OCI-LY3 (cell line): ENCODE measurements around the gene DTX1.
"Not testable (repeated sequence)": the region's sequence is repeated elsewhere in the genome, so short reads cannot be mapped to it uniquely, and the experiment has no call there.

Experiments
- H2AFZ ChIP-seq: fragments of 200-600, 300-600 bp; shearing (Covaris generic); 2 replicates; pipeline ENCODE4 v1.6.0; 2014; ENCODE audit warnings: antibody characterized with exemption, low read depth, low read length
- H3K27ac ChIP-seq: fragments of 200-600, 300-600 bp; sonication (generic); 2 replicates; pipeline ENCODE4 v1.5.1; 2014; ENCODE audit warnings: mild to moderate bottlenecking, low read length, moderate library complexity, mixed read lengths
- H3K27me3 ChIP-seq: fragments of 200-600, 300-600 bp; sonication (generic); 2 replicates; pipeline ENCODE4 v1.6.1; 2014; ENCODE audit warnings: low read depth, low read length, mixed read lengths
- H3K36me3 ChIP-seq: fragments of 200-600, 300-600 bp; sonication (generic); replicated peaks from 2 replicates; pipeline ENCODE3; 2014; ENCODE audit warnings: low read depth, low read length, mixed read lengths
- H3K4me1 ChIP-seq: fragments of 300-600, 200-600 bp; sonication (generic); 2 replicates; pipeline ENCODE4 v1.6.1; 2014; ENCODE audit warnings: low read length, mixed read lengths
- H3K4me2 ChIP-seq: fragments of 200-600, 300-600 bp; sonication (generic); 2 replicates; pipeline ENCODE4 v1.6.1; 2014; ENCODE audit warnings: low read length, mixed read lengths
- H3K4me3 ChIP-seq: fragments of 300-600, 200-600 bp; sonication (generic); 2 replicates; pipeline ENCODE4 v1.5.1; 2014; ENCODE audit warnings: antibody characterized with exemption, mild to moderate bottlenecking, low read length, moderate library complexity
- H3K79me2 ChIP-seq: fragments of 300-600, 200-600 bp; shearing (Covaris generic); 2 replicates; pipeline ENCODE4 v1.6.1; 2014; ENCODE audit warnings: mild to moderate bottlenecking, low read length, mixed read lengths
- H3K9ac ChIP-seq: fragments of 300-600, 200-600 bp; shearing (Covaris generic); 2 replicates; pipeline ENCODE4 v1.6.0; 2014; ENCODE audit warnings: mild to moderate bottlenecking, low read length, moderate library complexity
- H3K9me3 ChIP-seq: fragments of 200-600, 300-600 bp; shearing (Covaris generic); 2 replicates; pipeline ENCODE4 v1.6.1; 2014; ENCODE audit warnings: low read length, mixed read lengths; ENCODE audit not compliant: insufficient read depth
- H4K20me1 ChIP-seq: fragments of 200-600, 300-600 bp; sonication (generic); 2 replicates; pipeline ENCODE4 v1.6.1; 2016; ENCODE audit warnings: low read length, mixed read lengths; ENCODE audit not compliant: insufficient read depth
- EZH2phosphoT487 ChIP-seq: fragments of 200-600 bp; shearing (Covaris generic); IDR thresholded peaks from 2 replicates; pipeline ENCODE4 v1.6.1; 2018; ENCODE audit warnings: antibody characterized with exemption, mixed run types, low read depth
- TF ChIP-seq, protein P1 (sequence below): fragments of 200-600, 300-600 bp; sonication (generic); IDR thresholded peaks from 2 replicates; pipeline ENCODE4 v1.5.1; 2014; ENCODE audit warnings: antibody characterized with exemption, low read length, low read depth

DTX1 gene

DNA sequence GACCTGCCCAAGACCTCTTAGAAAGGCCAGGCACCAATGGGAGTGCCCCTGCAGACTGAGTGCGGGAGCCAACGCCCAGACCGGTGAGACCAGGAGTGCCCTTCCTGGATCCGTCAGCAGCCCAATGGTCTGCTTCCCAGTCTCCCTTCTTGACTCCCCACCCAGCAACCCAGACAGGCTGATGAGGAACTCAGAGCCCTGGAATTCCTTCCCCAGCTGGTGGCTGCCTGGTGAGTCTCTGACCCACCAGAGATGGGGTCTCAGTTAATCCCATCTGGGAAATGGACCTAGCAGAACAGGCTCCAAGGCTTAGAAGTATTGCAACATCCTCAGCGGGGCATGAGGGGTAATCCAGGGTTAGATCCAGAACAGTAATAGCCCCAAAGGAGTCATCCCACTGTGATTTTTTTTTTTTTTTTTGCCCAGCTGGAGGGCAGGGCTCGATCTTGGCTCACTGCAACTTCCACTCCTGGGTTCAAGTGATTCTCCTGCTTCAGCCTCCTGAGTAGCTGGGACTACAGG, 80.5 kb downstream of the DTX1 start:
- Histone ChIP-seq H3K4me3 (no peak overlapping the region), H2AFZ (no peak overlapping the region), H3K9me3 (no peaks in the 10 kb centered on the region), H3K27me3 (0 out of 2 replicates have a peak, but pooled peaks cover 5% of the 10 kb centered on the region), H3K9ac (no peak overlapping the region), H4K20me1 (no peaks in the 10 kb centered on the region), H3K36me3 (no peaks in the 10 kb centered on the region), H3K27ac (no peak overlapping the region), H3K4me2 (no peak overlapping the region), H3K79me2 (no peaks in the 10 kb centered on the region), H3K4me1 (peaks cover 2% of the 10 kb centered on the region; the same call in 1 of the 2 replicates)
- TF ChIP-seq, protein P1, sequence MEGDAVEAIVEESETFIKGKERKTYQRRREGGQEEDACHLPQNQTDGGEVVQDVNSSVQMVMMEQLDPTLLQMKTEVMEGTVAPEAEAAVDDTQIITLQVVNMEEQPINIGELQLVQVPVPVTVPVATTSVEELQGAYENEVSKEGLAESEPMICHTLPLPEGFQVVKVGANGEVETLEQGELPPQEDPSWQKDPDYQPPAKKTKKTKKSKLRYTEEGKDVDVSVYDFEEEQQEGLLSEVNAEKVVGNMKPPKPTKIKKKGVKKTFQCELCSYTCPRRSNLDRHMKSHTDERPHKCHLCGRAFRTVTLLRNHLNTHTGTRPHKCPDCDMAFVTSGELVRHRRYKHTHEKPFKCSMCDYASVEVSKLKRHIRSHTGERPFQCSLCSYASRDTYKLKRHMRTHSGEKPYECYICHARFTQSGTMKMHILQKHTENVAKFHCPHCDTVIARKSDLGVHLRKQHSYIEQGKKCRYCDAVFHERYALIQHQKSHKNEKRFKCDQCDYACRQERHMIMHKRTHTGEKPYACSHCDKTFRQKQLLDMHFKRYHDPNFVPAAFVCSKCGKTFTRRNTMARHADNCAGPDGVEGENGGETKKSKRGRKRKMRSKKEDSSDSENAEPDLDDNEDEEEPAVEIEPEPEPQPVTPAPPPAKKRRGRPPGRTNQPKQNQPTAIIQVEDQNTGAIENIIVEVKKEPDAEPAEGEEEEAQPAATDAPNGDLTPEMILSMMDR: no peak
- TF ChIP-seq EZH2phosphoT487: no peak

DNA sequence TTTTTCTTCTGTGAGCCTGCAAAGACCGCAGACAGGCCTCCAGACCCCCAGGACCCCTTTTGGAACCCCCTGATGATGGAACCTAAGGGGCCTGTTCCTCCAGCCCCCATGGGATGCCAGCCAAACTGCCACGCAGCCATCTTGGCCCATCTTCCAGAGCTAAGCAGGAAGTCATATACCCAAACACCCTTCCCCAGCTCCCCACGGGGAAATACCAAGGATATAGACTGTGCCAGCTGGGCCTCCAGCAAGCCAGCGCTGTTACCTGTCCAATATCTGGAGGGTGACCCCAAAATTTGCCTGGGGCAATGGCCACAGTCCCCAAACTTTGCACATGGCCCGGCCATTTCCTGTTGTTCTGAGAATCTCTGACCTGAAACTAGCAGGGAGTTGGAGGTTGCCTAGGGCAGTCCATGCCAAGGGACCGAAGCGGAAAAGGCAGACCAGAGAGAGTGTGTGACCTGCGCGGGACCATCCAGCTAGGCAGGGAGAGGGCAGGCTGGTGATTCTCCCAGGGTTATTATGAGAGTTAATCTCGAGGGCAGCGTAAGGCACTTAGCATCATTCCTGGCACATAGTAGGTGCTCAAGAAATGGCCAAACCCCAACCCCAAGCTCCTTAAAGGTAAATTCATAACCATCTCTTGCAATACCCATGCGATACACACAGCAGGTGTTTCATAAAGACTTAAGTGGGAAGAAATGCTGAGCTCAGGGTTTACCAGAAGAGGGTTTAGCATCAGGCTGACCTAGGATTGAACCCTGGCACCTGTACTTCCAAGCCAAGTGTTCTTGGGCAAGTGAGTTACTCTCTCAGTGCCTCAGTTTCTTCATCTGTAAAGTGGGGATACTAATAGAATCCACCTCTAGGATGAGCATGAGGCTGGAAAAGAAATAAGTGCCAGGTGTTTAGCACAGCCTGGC, 81.6 kb downstream of the DTX1 start:
- Histone ChIP-seq H3K27me3 (0 out of 2 replicates have a peak, but pooled peaks cover 5% of the 10 kb centered on the region), H3K9ac (no peak overlapping the region), H3K36me3 (no peaks in the 10 kb centered on the region), H3K4me2 (no peak overlapping the region), H3K9me3 (no peaks in the 10 kb centered on the region), H3K4me1 (peaks cover 6% of the 10 kb centered on the region; the same call in 1 of the 2 replicates), H3K79me2 (no peaks in the 10 kb centered on the region), H2AFZ (no peak overlapping the region), H3K4me3 (no peak overlapping the region), H4K20me1 (no peaks in the 10 kb centered on the region), H3K27ac (no peak overlapping the region)
- TF ChIP-seq, protein P1: no peak
- no peak for TF ChIP-seq EZH2phosphoT487

DNA sequence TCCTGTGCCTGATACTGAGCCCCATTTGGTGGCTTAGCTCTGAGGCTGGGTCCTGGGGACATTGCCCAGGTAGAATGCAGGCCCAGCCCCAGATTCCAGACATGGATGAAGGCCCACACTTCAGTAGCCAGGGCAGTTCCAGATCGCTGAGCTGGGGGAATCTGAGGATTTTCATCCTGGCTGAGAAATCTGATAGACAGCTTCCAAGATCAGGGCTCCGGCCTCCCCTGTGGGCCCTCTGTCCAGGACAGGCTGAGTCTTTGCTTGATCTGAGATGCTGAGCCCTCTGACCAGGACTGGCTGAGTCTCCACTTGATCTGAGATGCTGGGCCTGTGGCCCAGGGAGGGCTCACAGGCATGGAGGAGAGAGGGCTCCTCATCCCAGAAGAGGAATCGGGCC, 82.3 kb downstream of the DTX1 start:
- Histone ChIP-seq H3K9me3 (no peaks in the 10 kb centered on the region), H3K4me1 (peaks cover 6% of the 10 kb centered on the region; the same call in 1 of the 2 replicates), H3K27me3 (0 out of 2 replicates have a peak, but pooled peaks cover 5% of the 10 kb centered on the region), H3K79me2 (no peaks in the 10 kb centered on the region), H3K9ac (no peak overlapping the region), H3K4me3 (no peak overlapping the region), H3K27ac (no peak overlapping the region), H3K36me3 (no peaks in the 10 kb centered on the region), H3K4me2 (no peak overlapping the region), H2AFZ (no peak overlapping the region), H4K20me1 (no peaks in the 10 kb centered on the region)
- TF ChIP-seq EZH2phosphoT487: no peak
- TF ChIP-seq, protein P1: no peak

DNA sequence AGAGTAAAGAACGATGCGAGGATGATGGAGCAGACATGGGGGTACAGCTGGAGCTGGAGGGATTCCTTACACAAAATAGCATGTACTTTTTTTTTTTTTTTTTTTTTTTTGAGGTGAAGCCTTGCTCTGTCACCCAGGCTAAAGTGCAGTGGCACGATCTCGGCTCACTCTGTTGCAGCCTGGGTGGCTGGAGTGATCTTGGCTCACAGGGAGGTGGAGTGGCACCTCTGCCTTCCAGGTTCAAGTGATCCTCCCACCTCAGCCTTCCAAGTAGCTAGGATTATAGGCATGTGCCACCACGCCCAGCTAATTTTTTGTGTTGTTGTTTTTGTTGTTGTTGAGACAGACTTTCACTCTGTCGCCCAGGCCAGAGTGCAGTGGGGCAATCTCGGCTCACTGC, 84.2 kb downstream of the DTX1 start:
- H3K4me1 ChIP-seq: peaks cover 6% of the 10 kb centered on the region; the same call in 1 of the 2 replicates
- H2AFZ ChIP-seq: no peak overlapping the region
- TF ChIP-seq, protein P1: no peak
- TF ChIP-seq EZH2phosphoT487: no peak
- H3K9ac ChIP-seq: no peak overlapping the region
- H3K4me3 ChIP-seq: no peak overlapping the region
- H3K4me2 ChIP-seq: no peak overlapping the region
- H3K36me3 ChIP-seq: no peaks in the 10 kb centered on the region
- H4K20me1 ChIP-seq: no peaks in the 10 kb centered on the region
- H3K27me3 ChIP-seq: 0 out of 2 replicates have a peak, but pooled peaks cover 5% of the 10 kb centered on the region
- no peaks in the 10 kb centered on the region for H3K79me2 ChIP-seq
- H3K9me3 ChIP-seq: no peaks in the 10 kb centered on the region
- no peak overlapping the region for H3K27ac ChIP-seq

DNA sequence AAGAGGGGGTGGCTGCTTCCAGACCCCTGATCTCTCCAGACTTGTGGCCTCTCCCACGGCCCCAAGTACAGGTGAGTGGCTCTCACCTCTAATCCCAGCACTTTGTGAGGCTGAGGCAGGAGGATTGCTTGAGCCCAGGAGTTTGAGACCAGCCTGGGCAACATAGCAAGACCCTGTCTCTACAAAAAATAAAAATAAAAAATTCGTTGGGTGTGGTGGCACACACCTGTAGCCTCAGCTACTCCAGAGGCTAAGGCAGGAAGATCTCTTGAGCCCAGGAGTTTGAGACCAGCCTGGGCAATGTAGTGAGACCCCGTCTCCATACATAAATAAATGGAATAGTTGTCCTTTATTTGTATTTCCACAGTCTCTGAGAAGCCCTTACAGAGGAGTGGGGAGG, 85.2 kb downstream of the DTX1 start:
- not testable (repeated sequence) for H4K20me1 ChIP-seq, H3K36me3 ChIP-seq, H3K4me1 ChIP-seq, H3K9me3 ChIP-seq, H3K27me3 ChIP-seq, H3K4me3 ChIP-seq, H3K27ac ChIP-seq, H3K4me2 ChIP-seq, H3K9ac ChIP-seq, H3K79me2 ChIP-seq
- H2AFZ ChIP-seq: peak overlapping the region; percentile 64; the same call in 1 of the 2 replicates
